ENCODE data around the gene SLC22A13.

Gene SLC22A13

GRCh38 chr3:38247366-38248035, 18.1 kb upstream of the SLC22A13 start:
- no peak for TF ChIP-seq POLR2A (IDR thresholded peaks at IDR 0.05; ENCODE audit: low read depth, low read length)
- peak; percentile 99 for FAIRE-seq
- DNase-seq (ENCODE audit: insufficient read length, low spot score): peak; percentile 58

- no peak for DNase-seq (ENCODE audit: insufficient read length, low spot score)
- no peak for FAIRE-seq
- TF ChIP-seq POLR2A (IDR thresholded peaks at IDR 0.05; ENCODE audit: low read depth, low read length): no peak
These were observed 15.4 kb upstream of the SLC22A13 start for GRCh38 chr3:38250198-38250597.

GRCh38 chr3:38251197-38251596, 14.4 kb upstream of the SLC22A13 start:
- FAIRE-seq (no peak), DNase-seq (ENCODE audit: insufficient read length, low spot score) (no peak)
- TF ChIP-seq POLR2A (IDR thresholded peaks at IDR 0.05; ENCODE audit: low read depth, low read length): no peak

- no peak for FAIRE-seq
These were observed 11.9 kb upstream of the SLC22A13 start for GRCh38 chr3:38253704-38254103.

GRCh38 chr3:38254872-38255271, 10.7 kb upstream of the SLC22A13 start:
- no peak for TF ChIP-seq POLR2A (IDR thresholded peaks at IDR 0.05; ENCODE audit: low read depth, low read length)
- FAIRE-seq: no peak

More at GRCh38 chr3:38253704-38254103, 11.9 kb upstream of the SLC22A13 start:
- DNase-seq (ENCODE audit: insufficient read length, low spot score): no peak
- TF ChIP-seq POLR2A (IDR thresholded peaks at IDR 0.05; ENCODE audit: low read depth, low read length): no peak

GRCh38 chr3:38255627-38256026, 10.0 kb upstream of the SLC22A13 start:
- TF ChIP-seq POLR2A (IDR thresholded peaks at IDR 0.05; ENCODE audit: low read depth, low read length): no peak
- no peak for FAIRE-seq
- DNase-seq (ENCODE audit: insufficient read length, low spot score): no peak

More at GRCh38 chr3:38254872-38255271, 10.7 kb upstream of the SLC22A13 start:
- DNase-seq (ENCODE audit: insufficient read length, low spot score): no peak

- no peak for TF ChIP-seq POLR2A (IDR thresholded peaks at IDR 0.05; ENCODE audit: low read depth, low read length)
- DNase-seq (ENCODE audit: insufficient read length, low spot score) (no peak), FAIRE-seq (peak; percentile 50)
These were observed 8.0 kb upstream of the SLC22A13 start for GRCh38 chr3:38257583-38257982.

- no peak for TF ChIP-seq POLR2A (IDR thresholded peaks at IDR 0.05; ENCODE audit: low read depth, low read length)
- FAIRE-seq (no peak), DNase-seq (ENCODE audit: insufficient read length, low spot score) (no peak)
These were observed 5.1 kb upstream of the SLC22A13 start for GRCh38 chr3:38260474-38260873.

- DNase-seq (ENCODE audit: insufficient read length, low spot score) (no peak), FAIRE-seq (no peak)
These were observed 1.2 kb upstream of the SLC22A13 start for GRCh38 chr3:38264353-38264771.

GRCh38 chr3:38264779-38265178, 833 bp upstream of the SLC22A13 start:
- no peak for FAIRE-seq
- no peak for DNase-seq (ENCODE audit: insufficient read length, low spot score)
- no peak for TF ChIP-seq POLR2A (IDR thresholded peaks at IDR 0.05; ENCODE audit: low read depth, low read length)

More at GRCh38 chr3:38264353-38264771, 1.2 kb upstream of the SLC22A13 start:
- no peak for TF ChIP-seq POLR2A (IDR thresholded peaks at IDR 0.05; ENCODE audit: low read depth, low read length)

- no peak for TF ChIP-seq POLR2A (IDR thresholded peaks at IDR 0.05; ENCODE audit: low read depth, low read length)
- FAIRE-seq (no peak), DNase-seq (ENCODE audit: insufficient read length, low spot score) (no peak)
These were observed 1.2 kb downstream of the SLC22A13 start for GRCh38 chr3:38266810-38267209.

GRCh38 chr3:38267662-38268061, 2.0 kb downstream of the SLC22A13 start:
- DNase-seq (ENCODE audit: insufficient read length, low spot score) (no peak), FAIRE-seq (no peak)
- TF ChIP-seq POLR2A (IDR thresholded peaks at IDR 0.05; ENCODE audit: low read depth, low read length): no peak

- TF ChIP-seq POLR2A (IDR thresholded peaks at IDR 0.05; ENCODE audit: low read depth, low read length): no peak
- DNase-seq (ENCODE audit: insufficient read length, low spot score) (no peak), FAIRE-seq (no peak)
These were observed 2.5 kb downstream of the SLC22A13 start for GRCh38 chr3:38268087-38268486.

- FAIRE-seq (no peak), DNase-seq (ENCODE audit: insufficient read length, low spot score) (no peak)
- no peak for TF ChIP-seq POLR2A (IDR thresholded peaks at IDR 0.05; ENCODE audit: low read depth, low read length)
These were observed 2.9 kb downstream of the SLC22A13 start for GRCh38 chr3:38268522-38268921.

GRCh38 chr3:38270606-38271005, 5.0 kb downstream of the SLC22A13 start:
- no peak for DNase-seq (ENCODE audit: insufficient read length, low spot score)
- FAIRE-seq: no peak
- TF ChIP-seq POLR2A (IDR thresholded peaks at IDR 0.05; ENCODE audit: low read depth, low read length): no peak

All from H54 (cell line).